ENCODE data around the gene PPP1R1C.

PPP1R1C gene, protein sequence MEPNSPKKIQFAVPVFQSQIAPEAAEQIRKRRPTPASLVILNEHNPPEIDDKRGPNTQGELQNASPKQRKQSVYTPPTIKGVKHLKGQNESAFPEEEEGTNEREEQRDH
- 0 to 0.39 (median 0) reads per million in 3 donors for total RNA-seq

- Histone ChIP-seq H3K36me3 (ENCODE audit: control insufficient read depth, insufficient read depth, low read length) (no peaks in the 10 kb centered on the region), H3K27ac (ENCODE audit: insufficient read depth, low read length, poor library complexity, severe bottlenecking) (no peak within 1 kb of the TSS)
These were observed at the start of gene PPP1R1C for GRCh38 chr2:181985632-181986205. Gene PPP1R1C (plus strand): TSS chr2:181985853. CDS start chr2:181986111, 258 bp downstream.

GRCh38 chr2:181937473-181937872 lies 48.2 kb upstream of the PPP1R1C start:
- Histone ChIP-seq H3K27me3 (replicated peaks; ENCODE audit: control insufficient read depth, insufficient read depth, low read length, poor library complexity, severe bottlenecking) (no peaks in the 10 kb centered on the region), H3K4me1 (ENCODE audit: control insufficient read depth, insufficient read depth, low read length, poor library complexity, severe bottlenecking) (no peaks in the 10 kb centered on the region), H3K4me3 (ENCODE audit: insufficient read depth, low read depth, low read length, poor library complexity, severe bottlenecking) (no peak overlapping the region), H3K36me3 (ENCODE audit: control insufficient read depth, insufficient read depth, low read length) (no peaks in the 10 kb centered on the region), H3K27ac (ENCODE audit: insufficient read depth, low read length, poor library complexity, severe bottlenecking) (no peak overlapping the region), H3K9me3 (ENCODE audit: control insufficient read depth, low read length) (no peaks in the 10 kb centered on the region)
- DNase-seq, result no peak

More at GRCh38 chr2:181985632-181986205, at the start of gene PPP1R1C:
- Histone ChIP-seq H3K9me3 (ENCODE audit: control insufficient read depth, low read length) (no peaks in the 10 kb centered on the region), H3K27me3 (replicated peaks; ENCODE audit: control insufficient read depth, insufficient read depth, low read length, poor library complexity, severe bottlenecking) (no peaks in the 10 kb centered on the region), H3K4me1 (ENCODE audit: control insufficient read depth, insufficient read depth, low read length, poor library complexity, severe bottlenecking) (no peaks in the 10 kb centered on the region), H3K4me3 (ENCODE audit: insufficient read depth, low read depth, low read length, poor library complexity, severe bottlenecking) (no peak within 1 kb of the TSS)
- DNase-seq, result no peak

- H3K4me3 ChIP-seq (ENCODE audit: insufficient read depth, low read depth, low read length, poor library complexity, severe bottlenecking), result no peak overlapping the region
- DNase-seq, result no peak
- H3K27ac ChIP-seq (ENCODE audit: insufficient read depth, low read length, poor library complexity, severe bottlenecking), result no peak overlapping the region
- no peaks in the 10 kb centered on the region for H3K27me3 ChIP-seq (replicated peaks; ENCODE audit: control insufficient read depth, insufficient read depth, low read length, poor library complexity, severe bottlenecking)
- H3K36me3 ChIP-seq (ENCODE audit: control insufficient read depth, insufficient read depth, low read length), result no peaks in the 10 kb centered on the region
- no peaks in the 10 kb centered on the region for H3K4me1 ChIP-seq (ENCODE audit: control insufficient read depth, insufficient read depth, low read length, poor library complexity, severe bottlenecking)
- no peaks in the 10 kb centered on the region for H3K9me3 ChIP-seq (ENCODE audit: control insufficient read depth, low read length)
These were observed 42.1 kb upstream of the PPP1R1C start for GRCh38 chr2:181943411-181944124.

DNA sequence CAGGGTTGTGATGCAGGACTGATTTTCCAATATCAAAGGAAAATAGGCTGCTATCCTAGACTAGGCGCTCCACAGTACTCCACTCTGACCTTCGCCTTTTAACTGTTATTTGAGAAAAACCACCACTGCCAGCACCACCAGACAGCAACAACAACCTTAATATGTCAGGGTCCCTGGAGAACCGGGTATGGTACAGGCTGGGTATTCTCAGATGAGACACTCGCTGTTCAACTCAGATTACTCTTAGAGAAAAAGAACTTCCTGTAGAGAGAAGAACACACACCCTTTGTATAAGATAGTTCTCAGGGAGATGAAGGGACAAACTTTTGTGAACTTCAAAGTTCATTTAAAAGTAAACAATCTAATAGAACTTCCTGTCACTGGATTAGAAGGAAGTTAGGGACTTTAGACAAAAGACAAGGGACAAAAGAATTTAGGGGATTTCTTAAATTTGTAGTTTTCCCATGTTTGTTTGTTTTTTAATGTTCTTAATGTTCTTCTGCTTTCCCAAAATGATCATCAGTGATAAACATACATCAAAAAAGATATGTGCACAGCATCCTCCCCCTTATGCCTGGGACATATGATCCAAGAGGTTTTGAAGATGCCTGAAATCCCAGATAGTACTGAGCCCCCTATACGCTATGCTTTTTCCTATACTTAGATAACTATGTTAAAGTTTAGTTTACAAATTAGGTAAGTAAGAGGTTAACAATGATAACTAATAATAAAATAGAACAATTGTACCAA lies 41.3 kb upstream of the PPP1R1C start:
- H3K9me3 ChIP-seq (ENCODE audit: control insufficient read depth, low read length), result no peaks in the 10 kb centered on the region
- H3K36me3 ChIP-seq (ENCODE audit: control insufficient read depth, insufficient read depth, low read length), result no peaks in the 10 kb centered on the region
- H3K27me3 ChIP-seq (replicated peaks; ENCODE audit: control insufficient read depth, insufficient read depth, low read length, poor library complexity, severe bottlenecking), result no peaks in the 10 kb centered on the region
- no peak overlapping the region for H3K4me3 ChIP-seq (ENCODE audit: insufficient read depth, low read depth, low read length, poor library complexity, severe bottlenecking)
- DNase-seq, result no peak
- no peaks in the 10 kb centered on the region for H3K4me1 ChIP-seq (ENCODE audit: control insufficient read depth, insufficient read depth, low read length, poor library complexity, severe bottlenecking)
- H3K27ac ChIP-seq (ENCODE audit: insufficient read depth, low read length, poor library complexity, severe bottlenecking), result no peak overlapping the region

DNA sequence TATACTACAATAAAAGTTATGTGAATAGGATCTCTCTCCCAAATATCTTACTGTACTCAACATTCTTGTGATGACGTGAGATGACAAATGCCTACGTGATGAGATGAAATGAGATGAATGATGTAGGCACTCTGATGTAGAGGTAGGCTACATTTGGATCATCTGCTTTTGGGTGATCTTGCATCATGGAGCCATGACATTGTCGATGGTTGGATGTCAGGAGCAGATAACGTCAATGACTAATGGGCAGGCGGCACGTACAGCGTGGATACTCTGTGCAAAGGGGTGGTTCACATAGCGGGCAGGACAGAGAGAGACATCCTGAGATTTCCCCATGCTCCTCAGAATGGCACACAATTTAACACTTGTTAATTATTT lies 40.8 kb upstream of the PPP1R1C start:
- no peak overlapping the region for H3K27ac ChIP-seq (ENCODE audit: insufficient read depth, low read length, poor library complexity, severe bottlenecking)
- no peaks in the 10 kb centered on the region for H3K9me3 ChIP-seq (ENCODE audit: control insufficient read depth, low read length)
- no peaks in the 10 kb centered on the region for H3K27me3 ChIP-seq (replicated peaks; ENCODE audit: control insufficient read depth, insufficient read depth, low read length, poor library complexity, severe bottlenecking)
- DNase-seq, result no peak
- no peaks in the 10 kb centered on the region for H3K36me3 ChIP-seq (ENCODE audit: control insufficient read depth, insufficient read depth, low read length)
- no peak overlapping the region for H3K4me3 ChIP-seq (ENCODE audit: insufficient read depth, low read depth, low read length, poor library complexity, severe bottlenecking)
- no peaks in the 10 kb centered on the region for H3K4me1 ChIP-seq (ENCODE audit: control insufficient read depth, insufficient read depth, low read length, poor library complexity, severe bottlenecking)

- no peak overlapping the region for H3K27ac ChIP-seq (ENCODE audit: insufficient read depth, low read length, poor library complexity, severe bottlenecking)
- DNase-seq, result no peak
These were observed 39.1 kb upstream of the PPP1R1C start for GRCh38 chr2:181946444-181947127.

GRCh38 chr2:181947273-181947672 lies 38.4 kb upstream of the PPP1R1C start:
- H3K9me3 ChIP-seq (ENCODE audit: control insufficient read depth, low read length), result no peaks in the 10 kb centered on the region
- no peak overlapping the region for H3K4me3 ChIP-seq (ENCODE audit: insufficient read depth, low read depth, low read length, poor library complexity, severe bottlenecking)
- DNase-seq, result no peak

More at GRCh38 chr2:181946444-181947127, 39.1 kb upstream of the PPP1R1C start:
- Histone ChIP-seq H3K36me3 (ENCODE audit: control insufficient read depth, insufficient read depth, low read length) (no peaks in the 10 kb centered on the region), H3K27me3 (replicated peaks; ENCODE audit: control insufficient read depth, insufficient read depth, low read length, poor library complexity, severe bottlenecking) (no peaks in the 10 kb centered on the region), H3K4me1 (ENCODE audit: control insufficient read depth, insufficient read depth, low read length, poor library complexity, severe bottlenecking) (no peaks in the 10 kb centered on the region), H3K4me3 (ENCODE audit: insufficient read depth, low read depth, low read length, poor library complexity, severe bottlenecking) (no peak overlapping the region), H3K9me3 (ENCODE audit: control insufficient read depth, low read length) (no peaks in the 10 kb centered on the region)

GRCh38 chr2:181948227-181948626 lies 37.4 kb upstream of the PPP1R1C start:
- Histone ChIP-seq H3K27ac (ENCODE audit: insufficient read depth, low read length, poor library complexity, severe bottlenecking) (no peak overlapping the region), H3K4me1 (ENCODE audit: control insufficient read depth, insufficient read depth, low read length, poor library complexity, severe bottlenecking) (no peaks in the 10 kb centered on the region), H3K36me3 (ENCODE audit: control insufficient read depth, insufficient read depth, low read length) (no peaks in the 10 kb centered on the region), H3K27me3 (replicated peaks; ENCODE audit: control insufficient read depth, insufficient read depth, low read length, poor library complexity, severe bottlenecking) (no peaks in the 10 kb centered on the region), H3K4me3 (ENCODE audit: insufficient read depth, low read depth, low read length, poor library complexity, severe bottlenecking) (no peak overlapping the region), H3K9me3 (ENCODE audit: control insufficient read depth, low read length) (no peaks in the 10 kb centered on the region)
- DNase-seq, result no peak

More at GRCh38 chr2:181947273-181947672, 38.4 kb upstream of the PPP1R1C start:
- Histone ChIP-seq H3K4me1 (ENCODE audit: control insufficient read depth, insufficient read depth, low read length, poor library complexity, severe bottlenecking) (no peaks in the 10 kb centered on the region), H3K27me3 (replicated peaks; ENCODE audit: control insufficient read depth, insufficient read depth, low read length, poor library complexity, severe bottlenecking) (no peaks in the 10 kb centered on the region), H3K27ac (ENCODE audit: insufficient read depth, low read length, poor library complexity, severe bottlenecking) (no peak overlapping the region), H3K36me3 (ENCODE audit: control insufficient read depth, insufficient read depth, low read length) (no peaks in the 10 kb centered on the region)

- no peaks in the 10 kb centered on the region for H3K9me3 ChIP-seq (ENCODE audit: control insufficient read depth, low read length)
- no peak overlapping the region for H3K27ac ChIP-seq (ENCODE audit: insufficient read depth, low read length, poor library complexity, severe bottlenecking)
- H3K36me3 ChIP-seq (ENCODE audit: control insufficient read depth, insufficient read depth, low read length), result no peaks in the 10 kb centered on the region
- peaks cover 1% of the 10 kb centered on the region for H3K4me1 ChIP-seq (ENCODE audit: control insufficient read depth, insufficient read depth, low read length, poor library complexity, severe bottlenecking)
- no peak overlapping the region for H3K4me3 ChIP-seq (ENCODE audit: insufficient read depth, low read depth, low read length, poor library complexity, severe bottlenecking)
- H3K27me3 ChIP-seq (replicated peaks; ENCODE audit: control insufficient read depth, insufficient read depth, low read length, poor library complexity, severe bottlenecking), result no peaks in the 10 kb centered on the region
- DNase-seq, result no peak
These were observed 36.6 kb upstream of the PPP1R1C start for GRCh38 chr2:181949047-181949446.

Measured in effector memory CD4-positive, alpha-beta T cell (primary cell).